SKM-1 treated with dmso at 0.1 percent for 144 hours (cell line): Measurements from ENCODE around the gene NAP1L4.
A peak's percentile ranks its signal among the peaks of the same experiment; 100 is the strongest.

ENCODE experiments used
- DNase-seq: peaks from one replicate; lab custom pipeline; 2025; ENCODE audit not compliant: unreplicated experiment; lab: John Stamatoyannopoulos, UW

The NAP1L4 gene, protein sequence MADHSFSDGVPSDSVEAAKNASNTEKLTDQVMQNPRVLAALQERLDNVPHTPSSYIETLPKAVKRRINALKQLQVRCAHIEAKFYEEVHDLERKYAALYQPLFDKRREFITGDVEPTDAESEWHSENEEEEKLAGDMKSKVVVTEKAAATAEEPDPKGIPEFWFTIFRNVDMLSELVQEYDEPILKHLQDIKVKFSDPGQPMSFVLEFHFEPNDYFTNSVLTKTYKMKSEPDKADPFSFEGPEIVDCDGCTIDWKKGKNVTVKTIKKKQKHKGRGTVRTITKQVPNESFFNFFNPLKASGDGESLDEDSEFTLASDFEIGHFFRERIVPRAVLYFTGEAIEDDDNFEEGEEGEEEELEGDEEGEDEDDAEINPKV

GRCh38 chr11:2992234-2992996, at the start of gene NAP1L4:
Gene NAP1L4, minus strand, starts transcription at chr11:2992329. Its CDS starts 13,109 bp downstream, at chr11:2979220.
- DNase-seq = peak; percentile 97

DNA sequence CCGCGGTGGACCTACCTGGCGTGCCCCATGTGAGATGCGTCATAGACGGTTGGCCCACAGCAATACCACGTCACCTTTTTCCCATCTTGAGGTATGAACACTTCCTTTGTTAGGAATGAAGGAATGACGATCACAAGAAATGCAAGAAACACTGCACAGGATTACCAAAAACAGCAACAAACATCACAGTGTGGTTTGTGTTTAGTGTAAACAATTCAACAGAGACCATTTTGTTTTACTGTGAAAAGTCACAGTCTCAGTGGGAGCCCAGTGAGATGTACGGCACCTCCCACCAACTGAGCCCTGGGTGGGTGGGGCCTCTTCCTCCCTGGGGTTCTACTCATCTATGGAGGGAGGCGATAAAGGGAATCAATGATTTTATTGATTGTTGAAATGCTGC, 48.8 kb upstream of the NAP1L4 start:
- no peak for DNase-seq

- DNase-seq = no peak
These were observed 45.8 kb upstream of the NAP1L4 start for GRCh38 chr11:3037945-3038271.

- peak; percentile 49 for DNase-seq
These were observed 45.2 kb upstream of the NAP1L4 start for GRCh38 chr11:3037040-3037944.

DNA sequence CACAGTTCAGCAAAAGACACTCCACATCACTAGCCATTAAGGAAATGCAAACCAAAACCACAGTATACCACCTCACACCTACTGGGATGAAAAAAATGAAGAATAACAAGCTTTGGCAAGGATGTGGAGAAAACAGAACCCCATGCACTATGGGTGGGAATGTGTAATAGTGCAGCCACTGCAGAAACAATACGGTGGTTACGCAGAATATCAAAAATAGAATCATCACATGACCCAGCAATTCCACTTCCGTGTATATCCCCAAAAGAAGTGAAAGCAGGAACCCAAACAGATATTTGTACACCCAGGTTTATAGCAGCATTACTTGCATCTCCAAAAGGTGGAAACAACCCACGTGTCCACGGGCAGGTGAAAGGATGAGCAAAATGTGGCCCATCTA, 44.3 kb upstream of the NAP1L4 start:
- no peak for DNase-seq

GRCh38 chr11:3035333-3035732, 43.2 kb upstream of the NAP1L4 start:
- DNase-seq = no peak

DNA sequence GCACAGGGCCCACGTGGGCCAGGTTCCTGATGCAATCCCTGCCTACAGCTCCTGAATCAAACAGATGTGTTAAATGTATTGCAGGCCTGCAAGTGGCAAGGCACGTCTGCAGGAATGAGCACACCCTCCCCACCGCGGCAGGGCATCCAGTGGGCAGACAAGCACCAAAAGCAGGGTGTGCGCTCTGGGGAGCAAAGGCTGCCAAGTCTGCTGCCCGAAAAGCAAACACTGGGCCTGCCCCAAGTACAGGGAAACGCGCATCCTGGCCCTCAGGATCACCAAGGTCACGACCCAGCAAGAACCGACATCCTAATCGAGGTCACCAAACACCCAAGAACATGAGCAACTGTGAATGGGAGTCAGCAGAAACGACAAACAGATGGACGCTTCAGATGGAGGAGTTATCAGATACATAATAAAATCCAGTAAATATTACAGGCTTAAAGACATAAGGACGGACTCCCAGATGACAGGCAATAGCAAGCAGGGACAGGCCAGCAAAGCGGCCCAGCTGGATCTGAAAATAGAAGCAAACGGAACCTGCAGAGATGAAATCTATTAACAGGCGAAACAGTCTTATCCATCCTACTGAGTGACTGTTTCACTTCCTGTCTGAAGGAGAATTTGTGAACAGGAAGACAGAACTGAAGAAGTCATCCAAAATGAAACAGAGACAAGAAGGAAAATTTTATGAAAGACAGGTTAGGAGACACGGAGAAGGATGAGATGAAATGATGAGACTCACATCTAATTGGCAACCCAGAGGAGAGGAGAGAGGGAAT, 38.4 kb upstream of the NAP1L4 start:
- no peak for DNase-seq

- DNase-seq = no peak
These were observed 36.7 kb upstream of the NAP1L4 start for GRCh38 chr11:3028813-3029212.

DNA sequence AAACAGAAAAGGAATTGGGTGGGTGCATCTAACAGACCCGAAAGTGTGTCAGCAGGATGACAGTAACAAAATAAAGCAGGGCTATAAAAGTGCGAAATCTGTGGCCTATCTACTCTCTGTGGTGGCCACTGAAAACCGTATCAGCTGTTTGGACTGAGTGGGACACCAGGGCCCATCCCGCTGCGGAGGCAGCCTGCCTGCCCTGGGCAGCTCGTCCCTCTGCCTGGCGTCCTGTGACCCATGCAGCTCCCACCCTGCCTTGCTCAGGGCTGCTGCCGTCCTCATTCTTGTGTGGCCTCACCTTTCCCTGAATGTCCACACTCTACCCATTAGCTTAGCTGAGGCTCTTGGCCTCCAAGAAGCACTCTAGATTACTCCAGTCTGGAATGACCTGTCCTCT, 34.7 kb upstream of the NAP1L4 start:
- no peak for DNase-seq

- no peak for DNase-seq
These were observed 30.9 kb upstream of the NAP1L4 start for GRCh38 chr11:3022982-3023381.

- DNase-seq = peak; percentile 87
These were observed 30.3 kb upstream of the NAP1L4 start for GRCh38 chr11:3022300-3022967.

DNA sequence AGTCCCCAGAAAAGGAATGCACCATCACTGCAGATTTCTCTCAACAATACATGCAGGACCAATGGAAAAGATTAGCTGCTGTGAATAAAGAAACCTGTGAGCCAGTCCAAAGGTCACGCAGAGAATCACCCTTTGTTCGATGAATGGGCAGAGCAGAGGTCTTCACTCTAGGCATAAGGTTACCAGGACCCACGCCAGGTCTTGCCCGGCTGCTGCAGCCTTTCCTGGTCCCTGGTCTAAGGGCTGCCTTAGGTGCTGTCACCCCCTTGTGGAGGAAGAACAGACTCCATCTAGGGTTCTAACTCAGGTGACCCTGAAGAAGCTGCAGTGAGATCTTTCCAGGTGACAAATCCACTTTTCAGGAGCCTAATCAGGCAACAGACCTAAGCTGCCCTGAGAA, 29.0 kb upstream of the NAP1L4 start:
- DNase-seq = peak; percentile 20

DNA sequence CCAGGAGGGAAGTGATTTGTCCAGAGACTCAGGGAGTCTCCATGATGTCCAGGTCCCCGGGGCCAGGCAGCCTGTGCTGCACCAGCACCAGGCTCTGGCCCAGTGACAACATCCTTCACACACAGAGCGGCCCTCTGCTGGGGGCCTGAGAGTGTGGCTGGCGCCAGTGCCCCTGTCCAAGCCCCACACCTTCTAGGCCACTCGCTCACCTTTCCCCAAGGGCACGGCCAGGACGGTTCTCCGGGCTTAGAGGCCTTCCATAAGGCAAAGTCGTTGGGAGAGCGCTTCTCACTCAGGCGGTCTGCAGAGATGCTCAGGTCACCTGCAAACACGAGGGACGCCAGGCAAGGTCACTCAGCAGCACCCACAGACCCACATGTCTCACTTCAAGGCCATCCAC, 27.9 kb upstream of the NAP1L4 start:
- DNase-seq = no peak

GRCh38 chr11:3018596-3018995, 26.5 kb upstream of the NAP1L4 start:
- DNase-seq = no peak

DNA sequence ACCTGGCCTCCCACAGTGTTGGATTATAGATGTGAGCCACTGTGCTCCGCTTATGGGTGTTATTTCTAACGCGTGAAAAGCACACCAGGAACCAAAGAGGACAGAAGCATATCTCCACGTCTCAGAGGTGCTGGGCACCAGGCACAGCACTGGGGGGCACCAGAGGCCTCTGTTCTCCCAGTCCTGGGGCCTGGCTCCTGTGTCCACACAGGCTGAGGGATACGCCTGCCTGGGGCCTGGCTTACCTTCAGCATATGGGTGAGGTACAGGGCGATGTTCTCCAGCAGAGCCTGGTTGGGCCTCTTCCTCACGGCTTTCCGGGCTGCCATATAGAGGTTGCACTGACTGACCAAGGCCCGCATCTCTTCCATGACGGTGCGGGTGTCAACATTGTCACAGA, 24.7 kb upstream of the NAP1L4 start:
- no peak for DNase-seq

- no peak for DNase-seq
These were observed 23.7 kb upstream of the NAP1L4 start for GRCh38 chr11:3015796-3016195.

- no peak for DNase-seq
These were observed 22.8 kb upstream of the NAP1L4 start for GRCh38 chr11:3014943-3015342.

GRCh38 chr11:3014057-3014938, 22.2 kb upstream of the NAP1L4 start:
- DNase-seq = no peak
